ENCODE measurements around the gene NEK5. TPM values are rescaled to one million over a fixed set of nuclear protein-coding genes. Genes with fewer than 3 reads are reported as not detected.
"Not testable (repeated sequence)": the region's sequence is repeated elsewhere in the genome, so short reads cannot be mapped to it uniquely, and the experiment has no call there.

Gene NEK5
- polyA plus RNA-seq, 3 donors: 0.07 TPM; not detected in 2

DNA sequence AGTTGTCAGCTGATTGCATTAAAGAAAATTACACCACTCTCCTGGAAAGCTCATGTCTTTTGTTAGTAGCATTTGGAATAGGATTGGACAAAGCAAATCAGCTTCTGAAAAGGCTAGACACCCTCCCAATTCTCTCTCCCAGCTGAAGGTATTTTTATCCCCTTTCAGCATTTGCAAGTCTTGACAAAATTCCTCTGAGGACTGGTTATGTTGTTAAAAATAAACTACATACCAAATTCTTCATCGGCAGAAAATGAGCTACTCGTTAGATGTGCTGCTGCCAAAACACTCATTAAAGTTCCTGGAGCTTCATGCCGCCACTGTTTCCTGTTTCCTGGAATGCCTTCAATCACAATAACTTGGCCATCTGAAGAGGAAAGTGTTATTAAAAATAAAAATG, 67.3 kb downstream of the NEK5 start:
- TF ChIP-seq, protein P1, sequence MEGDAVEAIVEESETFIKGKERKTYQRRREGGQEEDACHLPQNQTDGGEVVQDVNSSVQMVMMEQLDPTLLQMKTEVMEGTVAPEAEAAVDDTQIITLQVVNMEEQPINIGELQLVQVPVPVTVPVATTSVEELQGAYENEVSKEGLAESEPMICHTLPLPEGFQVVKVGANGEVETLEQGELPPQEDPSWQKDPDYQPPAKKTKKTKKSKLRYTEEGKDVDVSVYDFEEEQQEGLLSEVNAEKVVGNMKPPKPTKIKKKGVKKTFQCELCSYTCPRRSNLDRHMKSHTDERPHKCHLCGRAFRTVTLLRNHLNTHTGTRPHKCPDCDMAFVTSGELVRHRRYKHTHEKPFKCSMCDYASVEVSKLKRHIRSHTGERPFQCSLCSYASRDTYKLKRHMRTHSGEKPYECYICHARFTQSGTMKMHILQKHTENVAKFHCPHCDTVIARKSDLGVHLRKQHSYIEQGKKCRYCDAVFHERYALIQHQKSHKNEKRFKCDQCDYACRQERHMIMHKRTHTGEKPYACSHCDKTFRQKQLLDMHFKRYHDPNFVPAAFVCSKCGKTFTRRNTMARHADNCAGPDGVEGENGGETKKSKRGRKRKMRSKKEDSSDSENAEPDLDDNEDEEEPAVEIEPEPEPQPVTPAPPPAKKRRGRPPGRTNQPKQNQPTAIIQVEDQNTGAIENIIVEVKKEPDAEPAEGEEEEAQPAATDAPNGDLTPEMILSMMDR (IDR thresholded peaks at IDR 0.05): no peak
- Mint-ChIP-seq H3K4me3 (no peak overlapping the region), H3K4me1 (no peaks in the 10 kb centered on the region), H3K36me3 (no peaks in the 10 kb centered on the region), H3K27ac (no peak overlapping the region), H3K9me3 (peaks cover 9 to 37% (median 33%) of the 10 kb centered on the region in 7 donors), H3K27me3 (ENCODE audit: low read depth in 3 of 3) (peaks cover 0 to 1% (median 0%) of the 10 kb centered on the region in 3 donors)
- no peak overlapping the region for H3K27ac ChIP-seq (ENCODE audit: low read depth in 1 of 2, low read length in 2 of 2)
- no peak for DNase-seq
- H4K20me1 ChIP-seq (ENCODE audit: insufficient read depth, low read length): no peaks in the 10 kb centered on the region
- H2AFZ ChIP-seq (ENCODE audit: insufficient read depth, low read depth, low read length, poor library complexity, severe bottlenecking): no peak overlapping the region
- no peaks in the 10 kb centered on the region for H3K4me1 ChIP-seq (ENCODE audit: control insufficient read depth in 1 of 2, insufficient read depth in 2 of 2, low read length in 2 of 2)
- intact Hi-C loops (cut with micrococcal nuclease): no loop called here
- H3K36me3 ChIP-seq (replicated peaks in 1 of 2; ENCODE audit: control insufficient read depth in 1 of 2, insufficient read depth in 2 of 2, low read length in 2 of 2): no peaks in the 10 kb centered on the region
- H3K4me3 ChIP-seq (replicated peaks in 1 of 3; ENCODE audit: low read depth in 2 of 3, low read length in 3 of 3): no peak overlapping the region
- no peaks in the 10 kb centered on the region for H3K27me3 ChIP-seq (ENCODE audit: control insufficient read depth in 2 of 2, insufficient read depth in 2 of 2, low read length in 2 of 2)
- no peak overlapping the region for H3K4me2 ChIP-seq (replicated peaks; ENCODE audit: extremely low read depth, low read length, poor library complexity, severe bottlenecking)
- H3K79me2 ChIP-seq (ENCODE audit: insufficient read depth, low read length): no peaks in the 10 kb centered on the region
- no peak overlapping the region for H3K9ac ChIP-seq (ENCODE audit: insufficient read depth, low read length, poor library complexity, severe bottlenecking)
- H3K9me3 ChIP-seq (replicated peaks in 1 of 2; ENCODE audit: control insufficient read depth in 1 of 2, insufficient read depth in 1 of 2, low read length in 2 of 2): peaks cover 12 to 16% of the 10 kb centered on the region in 2 donors
- no CpG with 5 or more reads among the region's 3 CpGs for WGBS (ENCODE audit: insufficient coverage)

DNA sequence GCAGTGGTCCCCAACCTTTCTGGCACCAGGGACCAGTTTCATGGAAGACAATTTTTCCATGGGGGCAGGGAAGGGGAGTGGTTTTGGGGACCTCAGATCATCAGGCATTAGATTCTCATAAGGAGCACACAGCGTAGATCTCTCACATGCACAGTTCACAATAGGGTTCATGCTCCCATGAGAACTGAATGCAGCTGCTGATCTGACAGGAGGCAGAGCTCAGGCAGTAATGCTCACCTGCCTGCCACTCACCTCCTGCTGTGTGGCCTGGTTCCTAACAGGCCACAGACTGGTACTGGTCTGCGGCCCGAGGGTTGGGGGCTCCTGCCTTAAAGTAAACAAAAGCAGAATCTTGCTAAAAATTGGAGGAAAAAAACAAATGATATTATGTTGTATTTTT, 67.8 kb downstream of the NEK5 start:
- H3K4me1 ChIP-seq (ENCODE audit: control insufficient read depth in 1 of 2, insufficient read depth in 2 of 2, low read length in 2 of 2); H3K79me2 ChIP-seq (ENCODE audit: insufficient read depth, low read length); H3K4me1 Mint-ChIP-seq; H3K4me2 ChIP-seq (replicated peaks; ENCODE audit: extremely low read depth, low read length, poor library complexity, severe bottlenecking); H3K27ac Mint-ChIP-seq; H3K36me3 Mint-ChIP-seq; H3K27me3 Mint-ChIP-seq (ENCODE audit: low read depth in 3 of 3); H3K4me3 ChIP-seq (replicated peaks in 1 of 3; ENCODE audit: low read depth in 2 of 3, low read length in 3 of 3); H3K36me3 ChIP-seq (replicated peaks in 1 of 2; ENCODE audit: control insufficient read depth in 1 of 2, insufficient read depth in 2 of 2, low read length in 2 of 2); DNase-seq; H2AFZ ChIP-seq (ENCODE audit: insufficient read depth, low read depth, low read length, poor library complexity, severe bottlenecking); H3K9ac ChIP-seq (ENCODE audit: insufficient read depth, low read length, poor library complexity, severe bottlenecking); H3K27me3 ChIP-seq (ENCODE audit: control insufficient read depth in 2 of 2, insufficient read depth in 2 of 2, low read length in 2 of 2); intact Hi-C loops (cut with micrococcal nuclease); H3K27ac ChIP-seq (ENCODE audit: low read depth in 1 of 2, low read length in 2 of 2); H3K4me3 Mint-ChIP-seq; H4K20me1 ChIP-seq (ENCODE audit: insufficient read depth, low read length): not testable (repeated sequence)
- H3K9me3 ChIP-seq (replicated peaks in 1 of 2; ENCODE audit: control insufficient read depth in 1 of 2, insufficient read depth in 1 of 2, low read length in 2 of 2): peaks cover 8 to 11% of the 10 kb centered on the region in 2 donors
- peaks cover 9 to 33% (median 29%) of the 10 kb centered on the region in 7 donors for H3K9me3 Mint-ChIP-seq
- 100% methylated on average over 3 of the region's 3 CpGs for WGBS (ENCODE audit: insufficient coverage)
